B cell (primary cell): ENCODE data around the gene PHPT1. TPM values are rescaled to one million over a fixed set of nuclear protein-coding genes. Genes with fewer than 3 reads are reported as not detected.

Experiments used
- ATAC-seq: fragments of 200-7000 bp; cut with Tn5 transposase; one replicate; pipeline ENCODE4 v1.10.0; 2021; ENCODE audit warnings: low read depth, mild to moderate bottlenecking, moderate number of reproducible peaks, moderate library complexity
- CTCF ChIA-PET: fragments of 350-600 bp; sonication (Branson Sonifier 250); formaldehyde crosslinking; loops from one replicate; lab custom pipeline; 2021; ENCODE audit warnings: antibody characterized with exemption, inconsistent platforms; lab: Charles Lee
- POLR2A ChIA-PET: fragments of 350-600 bp; sonication (Branson Sonifier 250); formaldehyde crosslinking; loops from one replicate; lab custom pipeline; 2021; ENCODE audit warnings: antibody characterized with exemption; lab: Charles Lee
- DNase-seq: peaks from one replicate; pipeline ENCODE4 v3.0.0; 2013
- H2AFZ ChIP-seq: 2 replicates; pipeline ENCODE4 v1.6.1; 2012; ENCODE audit warnings: mild to moderate bottlenecking, low read depth, low read length; ENCODE audit not compliant: insufficient read depth, poor library complexity, severe bottlenecking
- H3K27ac ChIP-seq, 2 donors: 1 replicate in 1 of 2; 2 replicates in 1 of 2; pipeline ENCODE4 v1.5.1; 2012 to 2013; ENCODE audit warnings: low read length in 2 of 2, mild to moderate bottlenecking in 2 of 2, moderate library complexity in 1 of 2
- H3K27me3 ChIP-seq, 4 experiments: fragments of 200-600 bp in 1 of 4; sonication (generic) in 1 of 4; replicated peaks in 1 of 4; 1 replicate in 2 of 4; 2 replicates in 2 of 4; pipeline versions ENCODE4 v1.6.1 to v1.7.0; 2013 to 2016; ENCODE audit warnings: low read length in 3 of 4, mild to moderate bottlenecking in 2 of 4, mixed read lengths in 1 of 4, moderate library complexity in 1 of 4; ENCODE audit not compliant: insufficient read depth in 4 of 4, control insufficient read depth in 3 of 4; ENCODE audit errors: control extremely low read depth in 1 of 4
- H3K36me3 ChIP-seq, 2 experiments: replicated peaks in 1 of 2; 1 replicate in 1 of 2; 2 replicates in 1 of 2; pipeline versions ENCODE4 v1.6.1 to v1.7.1; 2013; ENCODE audit warnings: low read length in 1 of 2; ENCODE audit not compliant: insufficient read depth in 2 of 2, control insufficient read depth in 1 of 2; ENCODE audit errors: control extremely low read depth in 1 of 2, extremely low read depth in 1 of 2
- H3K4me1 ChIP-seq, 2 donors: fragments of 200-600 bp in 1 of 2; sonication (generic) in 1 of 2; 1 replicate in 1 of 2; 2 replicates in 1 of 2; pipeline versions ENCODE4 v1.5.1 to v1.6.1; 2013 to 2017; ENCODE audit warnings: low read length in 2 of 2; ENCODE audit not compliant: control insufficient read depth in 2 of 2, insufficient read depth in 2 of 2
- H3K4me2 ChIP-seq: replicated peaks from 2 replicates; pipeline ENCODE3; 2012; ENCODE audit warnings: mild to moderate bottlenecking, low read depth, low read length; ENCODE audit not compliant: poor library complexity, severe bottlenecking
- H3K4me3 ChIP-seq, 5 experiments: fragments of 200-600 bp in 1 of 5; sonication (generic) in 1 of 5; 1 replicate in 3 of 5; 2 replicates in 2 of 5; pipeline versions ENCODE4 v1.5.1 to v1.7.0; 2011 to 2016; ENCODE audit warnings: low read length in 4 of 5, mild to moderate bottlenecking in 4 of 5, low read depth in 2 of 5, control low read depth in 1 of 5, moderate library complexity in 1 of 5; ENCODE audit not compliant: insufficient read depth in 1 of 5; ENCODE audit errors: control extremely low read depth in 1 of 5, extremely low read depth in 1 of 5
- H3K79me2 ChIP-seq: fragments of 200-600 bp; sonication (generic); one replicate; pipeline ENCODE4 v1.6.0; 2016; ENCODE audit warnings: low read length; ENCODE audit not compliant: control insufficient read depth, insufficient read depth
- H3K9ac ChIP-seq: fragments of 200-600 bp; sonication (generic); 2 replicates; pipeline ENCODE4 v1.6.1; 2017; ENCODE audit warnings: mild to moderate bottlenecking, low read length, moderate library complexity
- H3K9me3 ChIP-seq, 3 donors: one replicate each; pipeline versions ENCODE4 v1.6.1 to v1.7.1; 2013; ENCODE audit warnings: low read length in 2 of 3; ENCODE audit not compliant: control insufficient read depth in 2 of 3, insufficient read depth in 1 of 3; ENCODE audit errors: control extremely low read depth in 1 of 3
- H4K20me1 ChIP-seq: 2 replicates; pipeline ENCODE4 v1.6.0; 2012; ENCODE audit warnings: mild to moderate bottlenecking, low read length; ENCODE audit not compliant: insufficient read depth, control insufficient read depth, poor library complexity, severe bottlenecking
- H3K27ac Mint-ChIP-seq: one replicate; pipeline ENCODE4 v1.8.0; 2021; ENCODE audit warnings: mixed read lengths
- H3K27me3 Mint-ChIP-seq: one replicate; pipeline ENCODE4 v1.8.0; 2021; ENCODE audit warnings: mixed read lengths
- H3K4me1 Mint-ChIP-seq: one replicate; pipeline ENCODE4 v1.8.0; 2021; ENCODE audit warnings: mixed read lengths
- H3K4me3 Mint-ChIP-seq: one replicate; pipeline ENCODE4 v1.8.0; 2021; ENCODE audit warnings: mixed read lengths
- H3K9me3 Mint-ChIP-seq: one replicate; pipeline ENCODE4 v1.8.0; 2022; ENCODE audit warnings: mixed read lengths; ENCODE audit not compliant: insufficient read depth
- EZH2 ChIP-seq: IDR thresholded peaks from 2 replicates; pipeline ENCODE4 v1.6.1; 2012; ENCODE audit warnings: borderline replicate concordance, low read depth, mild to moderate bottlenecking, moderate library complexity, low read length; ENCODE audit not compliant: insufficient read depth, poor library complexity, severe bottlenecking
- WGBS: methylation state at CpG from one replicate; pipeline ENCODE4 v1.1.5; 2013; ENCODE audit warnings: missing lambda C conversion rate; ENCODE audit not compliant: insufficient coverage; 5-methylcytosine and 5-hydroxymethylcytosine counted together
- intact Hi-C: fragments of 100-400 bp; cut with micrococcal nuclease; formaldehyde crosslinking; loops from one replicate; pipeline ENCODE4 v1.10.0; 2022
- polyA plus RNA-seq: library from polyadenylated mRNA; depleted of rRNA; stranded (reverse); fragments of >200 nt; gene quantifications from 2 replicates; pipeline ENCODE4 v1.2.3, GENCODE V29; 2012
- total RNA-seq, 2 donors: library from RNA; stranded (reverse); fragments of 120-200 nt in 1 of 2; gene quantifications; 1 replicate in 1 of 2; 2 replicates in 1 of 2; pipeline versions ENCODE4 v1.2.3 to v1.2.4, GENCODE V29; 2013 to 2022
- TF ChIP-seq, protein P1 (sequence below): fragments of 200-600 bp; IDR thresholded peaks from one replicate; pipeline ENCODE4 v1.8.0; 2022; ENCODE audit warnings: antibody characterized with exemption, mild to moderate bottlenecking

Gene PHPT1
- total and polyA plus RNA-seq, 2 donors (not counting 1 experiment from before 2014, with no cell fraction given), result 36.5 to 37.2 TPM

- Histone ChIP-seq H3K79me2 (peaks cover 13% of the 10 kb centered on the region), H3K4me3 (no peak overlapping the region), H3K9me3 (no peaks in the 10 kb centered on the region), H3K27me3 (peaks cover 0 to 15% (median 6%) of the 10 kb centered on the region in 4 experiments), H2AFZ (no peak overlapping the region), H3K9ac (no peak overlapping the region), H3K36me3 (no peaks in the 10 kb centered on the region), H4K20me1 (peaks cover 8% of the 10 kb centered on the region), H3K4me1 (peaks cover 30 to 42% of the 10 kb centered on the region in 2 donors), H3K27ac (no peak overlapping the region), H3K4me2 (no peak overlapping the region)
- ChIA-PET POLR2A (no interaction called here), CTCF (interaction anchor here (1.3 kb wide), 1 partner anchor 11 kb away, joined by 8 read pairs; no protein-coding TSS in a partner anchor)
- 98% methylated on average over 22 of the region's 22 CpGs for WGBS
- Mint-ChIP-seq H3K4me1 (peaks cover 35% of the 10 kb centered on the region), H3K27ac (no peak overlapping the region), H3K9me3 (no peaks in the 10 kb centered on the region), H3K27me3 (no peaks in the 10 kb centered on the region), H3K4me3 (no peak overlapping the region)
- intact Hi-C loops, result no loop called here
- DNase-seq (no peak), ATAC-seq (no peak)
- TF ChIP-seq, protein P1, sequence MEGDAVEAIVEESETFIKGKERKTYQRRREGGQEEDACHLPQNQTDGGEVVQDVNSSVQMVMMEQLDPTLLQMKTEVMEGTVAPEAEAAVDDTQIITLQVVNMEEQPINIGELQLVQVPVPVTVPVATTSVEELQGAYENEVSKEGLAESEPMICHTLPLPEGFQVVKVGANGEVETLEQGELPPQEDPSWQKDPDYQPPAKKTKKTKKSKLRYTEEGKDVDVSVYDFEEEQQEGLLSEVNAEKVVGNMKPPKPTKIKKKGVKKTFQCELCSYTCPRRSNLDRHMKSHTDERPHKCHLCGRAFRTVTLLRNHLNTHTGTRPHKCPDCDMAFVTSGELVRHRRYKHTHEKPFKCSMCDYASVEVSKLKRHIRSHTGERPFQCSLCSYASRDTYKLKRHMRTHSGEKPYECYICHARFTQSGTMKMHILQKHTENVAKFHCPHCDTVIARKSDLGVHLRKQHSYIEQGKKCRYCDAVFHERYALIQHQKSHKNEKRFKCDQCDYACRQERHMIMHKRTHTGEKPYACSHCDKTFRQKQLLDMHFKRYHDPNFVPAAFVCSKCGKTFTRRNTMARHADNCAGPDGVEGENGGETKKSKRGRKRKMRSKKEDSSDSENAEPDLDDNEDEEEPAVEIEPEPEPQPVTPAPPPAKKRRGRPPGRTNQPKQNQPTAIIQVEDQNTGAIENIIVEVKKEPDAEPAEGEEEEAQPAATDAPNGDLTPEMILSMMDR, result no peak
- no peak for TF ChIP-seq EZH2
Measured at GRCh38 chr9:136803551-136804508, 45.4 kb upstream of the PHPT1 start.
